Endothelial cell (in vitro differentiated cells): ENCODE data around the gene SCNN1A. TPM values are rescaled to one million over a fixed set of nuclear protein-coding genes. Genes with fewer than 3 reads are reported as not detected.
A peak's percentile ranks its signal among the peaks of the same experiment; 100 is the strongest.

Source experiments
- DNase-seq: peaks from one replicate; pipeline ENCODE4 v3.0.0; 2021; ENCODE audit warnings: low spot score
- H3K27ac Mint-ChIP-seq: one replicate; pipeline ENCODE4 v1.8.0; 2021; ENCODE audit warnings: mixed read lengths, inconsistent platforms; ENCODE audit not compliant: unreplicated experiment
- H3K27me3 Mint-ChIP-seq: one replicate; pipeline ENCODE4 v1.8.0; 2021; ENCODE audit warnings: mild to moderate bottlenecking, moderate library complexity, mixed read lengths, inconsistent platforms; ENCODE audit not compliant: unreplicated experiment
- H3K36me3 Mint-ChIP-seq: one replicate; pipeline ENCODE4 v1.8.0; 2021; ENCODE audit warnings: mild to moderate bottlenecking, low read depth, mixed read lengths, inconsistent platforms; ENCODE audit not compliant: unreplicated experiment
- H3K4me1 Mint-ChIP-seq: one replicate; pipeline ENCODE4 v1.8.0; 2021; ENCODE audit warnings: mild to moderate bottlenecking, mixed read lengths, inconsistent platforms; ENCODE audit not compliant: unreplicated experiment
- H3K4me3 Mint-ChIP-seq: one replicate; pipeline ENCODE4 v1.8.0; 2021; ENCODE audit warnings: mild to moderate bottlenecking, mixed read lengths, inconsistent platforms; ENCODE audit not compliant: unreplicated experiment
- H3K9me3 Mint-ChIP-seq: one replicate; pipeline ENCODE4 v1.8.0; 2021; ENCODE audit warnings: mixed read lengths, inconsistent platforms; ENCODE audit not compliant: unreplicated experiment
- total RNA-seq: library from RNA; stranded (reverse); fragmentation: NEBNext Ultra II Directional; extraction: Animal tissue kit (Norgen Biotek cat#: 25700); gene quantifications from one replicate; pipeline ENCODE4 v1.2.1, GENCODE V29; 2021; ENCODE audit not compliant: unreplicated experiment
- TF ChIP-seq, protein P1 (sequence below): fragments of 200-600 bp; sonication (generic); IDR thresholded peaks from one replicate; pipeline ENCODE4 v1.5.0; 2021; ENCODE audit warnings: antibody characterized with exemption; ENCODE audit not compliant: unreplicated experiment

SCNN1A gene
- total RNA-seq, 1 donor from 2014 or later, result 2.2 TPM

DNA sequence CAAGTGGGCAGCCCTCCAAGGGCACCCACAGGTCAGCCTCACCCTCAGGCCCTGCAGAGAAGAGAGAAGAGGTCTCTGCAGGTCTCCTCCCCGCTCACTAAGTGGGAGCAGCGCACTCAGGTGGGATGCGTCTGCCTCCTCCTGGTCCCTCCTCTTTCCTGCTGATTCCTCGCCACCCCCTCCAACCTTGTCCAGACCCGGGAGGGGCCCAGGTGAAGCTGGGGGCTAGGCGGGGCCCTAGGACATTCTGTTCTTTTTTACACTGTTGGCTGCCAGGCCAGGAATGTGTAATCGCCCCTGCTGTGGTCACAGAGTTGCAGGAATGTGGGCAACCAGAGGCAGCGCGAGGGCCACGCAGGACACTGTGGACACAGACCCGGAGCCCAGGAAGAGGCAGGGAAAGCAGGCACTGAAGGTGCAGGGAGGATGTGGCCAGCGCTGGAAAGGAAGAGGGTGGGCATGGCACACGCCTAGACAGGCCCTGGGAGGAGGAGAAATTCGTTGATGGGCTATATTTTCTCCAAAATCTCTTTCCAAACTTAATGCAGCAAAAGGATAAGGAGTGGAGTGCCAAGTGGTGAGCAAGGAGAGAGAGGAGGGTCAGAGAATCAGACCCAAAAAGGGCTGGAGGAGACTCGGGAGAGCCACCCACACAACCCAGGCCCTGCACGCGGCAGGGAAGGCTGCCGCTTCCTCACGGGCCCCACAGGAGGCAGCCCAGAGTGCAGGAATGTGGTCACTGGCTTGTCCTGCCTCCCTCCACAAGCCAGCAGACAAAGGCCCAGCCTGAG lies 911 bp upstream of the SCNN1A start:
- Mint-ChIP-seq H3K27me3 (peaks cover 11% of the 10 kb centered on the region), H3K9me3 (no peaks in the 10 kb centered on the region), H3K27ac (peak overlapping the region; percentile 30), H3K4me1 (peaks cover 34% of the 10 kb centered on the region), H3K36me3 (peaks cover 4% of the 10 kb centered on the region), H3K4me3 (no peak overlapping the region)
- TF ChIP-seq, protein P1, sequence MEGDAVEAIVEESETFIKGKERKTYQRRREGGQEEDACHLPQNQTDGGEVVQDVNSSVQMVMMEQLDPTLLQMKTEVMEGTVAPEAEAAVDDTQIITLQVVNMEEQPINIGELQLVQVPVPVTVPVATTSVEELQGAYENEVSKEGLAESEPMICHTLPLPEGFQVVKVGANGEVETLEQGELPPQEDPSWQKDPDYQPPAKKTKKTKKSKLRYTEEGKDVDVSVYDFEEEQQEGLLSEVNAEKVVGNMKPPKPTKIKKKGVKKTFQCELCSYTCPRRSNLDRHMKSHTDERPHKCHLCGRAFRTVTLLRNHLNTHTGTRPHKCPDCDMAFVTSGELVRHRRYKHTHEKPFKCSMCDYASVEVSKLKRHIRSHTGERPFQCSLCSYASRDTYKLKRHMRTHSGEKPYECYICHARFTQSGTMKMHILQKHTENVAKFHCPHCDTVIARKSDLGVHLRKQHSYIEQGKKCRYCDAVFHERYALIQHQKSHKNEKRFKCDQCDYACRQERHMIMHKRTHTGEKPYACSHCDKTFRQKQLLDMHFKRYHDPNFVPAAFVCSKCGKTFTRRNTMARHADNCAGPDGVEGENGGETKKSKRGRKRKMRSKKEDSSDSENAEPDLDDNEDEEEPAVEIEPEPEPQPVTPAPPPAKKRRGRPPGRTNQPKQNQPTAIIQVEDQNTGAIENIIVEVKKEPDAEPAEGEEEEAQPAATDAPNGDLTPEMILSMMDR, result no peak
- peak; percentile 66 for DNase-seq

DNA sequence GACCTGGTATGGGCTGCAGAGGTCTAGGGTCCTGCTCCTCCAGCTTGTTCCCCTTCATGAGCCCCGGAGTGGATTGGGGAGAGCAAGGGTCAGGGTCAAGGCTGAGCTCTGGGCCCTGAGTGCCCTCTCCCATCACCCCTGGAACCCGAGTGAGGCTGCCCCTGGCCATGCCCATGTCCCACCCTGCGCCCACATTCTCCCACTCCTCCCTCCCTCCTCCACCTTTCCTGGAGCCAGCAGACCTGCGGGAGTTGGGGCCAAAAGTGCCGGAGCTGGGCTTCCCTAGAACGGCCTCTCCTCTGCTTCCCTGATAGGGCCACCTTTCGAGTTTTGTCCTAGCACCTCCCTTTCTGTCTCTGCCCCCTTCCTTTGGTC lies 590 bp downstream of the SCNN1A start:
- Mint-ChIP-seq H3K4me3 (peak overlapping the region; percentile 15), H3K36me3 (no peaks in the 10 kb centered on the region), H3K4me1 (peaks cover 47% of the 10 kb centered on the region), H3K27me3 (peaks cover 20% of the 10 kb centered on the region), H3K27ac (no peak overlapping the region), H3K9me3 (no peaks in the 10 kb centered on the region)
- no peak for DNase-seq
- TF ChIP-seq, protein P1, result no peak

DNA sequence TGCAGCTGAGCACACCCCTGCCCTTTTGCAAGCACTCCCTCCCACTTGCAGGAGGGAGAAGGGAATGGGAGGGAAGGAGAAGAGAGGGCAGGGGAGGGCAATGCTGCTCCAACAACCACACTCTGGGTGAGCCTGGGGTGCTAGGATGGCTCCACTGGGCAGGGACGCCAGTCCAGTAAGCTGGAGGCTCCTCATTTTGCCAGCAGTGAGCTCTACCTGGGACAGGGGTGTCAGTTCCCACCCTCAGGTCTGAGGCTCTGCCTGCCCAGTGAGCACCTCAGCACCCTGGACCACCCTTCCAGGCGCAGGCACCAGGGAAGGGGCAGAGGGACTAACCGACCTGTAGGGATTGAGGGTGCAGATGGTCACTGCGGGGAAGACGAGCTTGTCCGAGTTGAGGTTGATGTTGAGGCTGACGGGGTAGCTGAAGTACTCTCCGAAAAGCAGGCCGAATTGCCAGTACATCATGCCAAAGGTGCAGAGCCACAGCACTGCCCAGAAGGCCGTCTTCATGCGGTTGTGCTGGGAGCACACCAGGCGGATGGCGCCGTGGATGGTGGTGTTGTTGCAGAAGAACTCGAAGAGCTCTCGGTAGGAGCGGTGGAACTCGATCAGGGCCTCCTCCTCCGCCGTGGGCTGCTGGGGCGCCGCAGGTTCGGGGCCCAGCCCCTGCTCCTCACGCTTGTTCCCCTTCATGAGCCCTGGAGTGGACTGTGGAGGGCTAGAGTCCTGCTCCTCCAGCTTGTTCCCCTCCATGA lies 1.2 kb downstream of the SCNN1A start:
- H3K9me3 Mint-ChIP-seq, result no peaks in the 10 kb centered on the region
- no peak for DNase-seq
- no peaks in the 10 kb centered on the region for H3K36me3 Mint-ChIP-seq
- H3K27me3 Mint-ChIP-seq, result peaks cover 21% of the 10 kb centered on the region
- H3K4me3 Mint-ChIP-seq, result no peak overlapping the region
- TF ChIP-seq, protein P1, result no peak
- H3K27ac Mint-ChIP-seq, result peak overlapping the region; percentile 36
- peaks cover 47% of the 10 kb centered on the region for H3K4me1 Mint-ChIP-seq

DNA sequence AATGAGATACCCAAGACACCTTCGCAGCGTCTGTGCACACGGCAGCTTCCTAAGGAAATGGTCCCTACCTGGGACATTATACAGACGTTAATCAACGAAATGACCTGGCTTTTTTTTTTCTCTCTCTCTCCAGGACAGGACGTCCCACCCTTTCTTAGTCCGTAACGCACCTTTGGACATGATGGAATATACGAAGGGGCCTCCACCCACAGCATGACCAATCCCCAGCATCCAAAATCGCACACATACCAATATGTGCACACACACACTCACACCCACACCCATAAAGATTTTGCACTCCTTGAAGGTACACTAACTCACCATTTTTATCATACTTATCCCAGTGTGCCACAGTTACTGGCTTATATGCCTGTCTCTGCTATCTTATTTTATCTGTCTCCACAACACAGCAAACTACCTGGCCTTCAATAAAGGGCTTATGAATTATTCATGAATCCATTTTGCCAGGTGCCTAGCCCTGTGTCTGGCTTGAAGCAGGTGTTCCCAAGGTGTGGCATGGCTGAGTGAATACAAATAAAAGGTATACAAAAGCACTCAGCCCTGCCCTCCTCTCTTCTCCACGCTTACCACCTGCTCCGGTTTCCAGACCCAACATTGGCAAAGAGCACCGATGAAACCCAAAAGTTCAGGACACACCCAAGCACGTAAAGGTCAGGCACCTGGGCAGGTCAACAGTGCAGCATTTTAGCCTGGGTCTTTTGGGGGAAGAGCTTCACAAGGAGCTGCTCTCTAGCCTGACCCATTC lies 2.2 kb downstream of the SCNN1A start:
- Mint-ChIP-seq H3K27ac (peak overlapping the region; percentile 70), H3K9me3 (no peaks in the 10 kb centered on the region), H3K36me3 (no peaks in the 10 kb centered on the region), H3K4me1 (peaks cover 54% of the 10 kb centered on the region), H3K27me3 (peaks cover 21% of the 10 kb centered on the region), H3K4me3 (no peak overlapping the region)
- TF ChIP-seq, protein P1, result no peak
- no peak for DNase-seq
